D341Med (cell line): ENCODE results near the gene SND1.

Experiments
- DNase-seq: peaks from one replicate; pipeline ENCODE4 v3.0.0; 2012; ENCODE audit warnings: low spot score

Gene SND1

GRCh38 chr7:128073671-128074310, 421.8 kb downstream of the SND1 start:
- DNase-seq: peak; percentile 69

GRCh38 chr7:128074336-128074735, 422.3 kb downstream of the SND1 start:
- DNase-seq: no peak

- no peak for DNase-seq
Measured at GRCh38 chr7:128074736-128075135, 422.7 kb downstream of the SND1 start.

GRCh38 chr7:128075242-128076095, 423.5 kb downstream of the SND1 start:
- DNase-seq: no peak

- no peak for DNase-seq
Measured at GRCh38 chr7:128076196-128076795, 424.3 kb downstream of the SND1 start.

GRCh38 chr7:128076796-128077271, 424.8 kb downstream of the SND1 start:
- DNase-seq: no peak

GRCh38 chr7:128078309-128078708, 426.3 kb downstream of the SND1 start:
- no peak for DNase-seq

GRCh38 chr7:128080169-128080568, 428.2 kb downstream of the SND1 start:
- DNase-seq: no peak

GRCh38 chr7:128081351-128081750, 429.4 kb downstream of the SND1 start:
- DNase-seq: no peak

GRCh38 chr7:128081808-128082207, 429.8 kb downstream of the SND1 start:
- DNase-seq: no peak

GRCh38 chr7:128082431-128082830, 430.4 kb downstream of the SND1 start:
- DNase-seq: no peak

GRCh38 chr7:128084896-128085608, 433.1 kb downstream of the SND1 start:
- DNase-seq: no peak

- DNase-seq: no peak
Measured at GRCh38 chr7:128090492-128090891, 438.5 kb downstream of the SND1 start.

GRCh38 chr7:128091106-128091505, 439.1 kb downstream of the SND1 start:
- DNase-seq: no peak

- no peak for DNase-seq
Measured at GRCh38 chr7:128092221-128092620, 440.2 kb downstream of the SND1 start.

- no peak for DNase-seq
Measured at GRCh38 chr7:128093614-128094570, 441.9 kb downstream of the SND1 start.

- DNase-seq: no peak
Measured at GRCh38 chr7:128094686-128095085, 442.7 kb downstream of the SND1 start.

- DNase-seq: no peak
Measured at GRCh38 chr7:128097211-128097731, 445.3 kb downstream of the SND1 start.

- no peak for DNase-seq
Measured at GRCh38 chr7:128098629-128099028, 446.6 kb downstream of the SND1 start.

GRCh38 chr7:128099204-128099671, 447.2 kb downstream of the SND1 start:
- no peak for DNase-seq
